ENCODE data around the gene PODXL2.

PODXL2 gene

GRCh38 chr3:127660621-127661251, 31.8 kb downstream of the PODXL2 start:
- DNase-seq = no peak

GRCh38 chr3:127661600-127661999, 32.6 kb downstream of the PODXL2 start:
- DNase-seq = no peak

- no peak for DNase-seq
Observed at GRCh38 chr3:127662001-127662469, 33.0 kb downstream of the PODXL2 start.

- DNase-seq = no peak
Observed at GRCh38 chr3:127663151-127663550, 34.2 kb downstream of the PODXL2 start.

- no peak for DNase-seq
Observed at GRCh38 chr3:127665165-127665564, 36.2 kb downstream of the PODXL2 start.

- no peak for DNase-seq
Observed at GRCh38 chr3:127665586-127665985, 36.6 kb downstream of the PODXL2 start.

- no peak for DNase-seq
Observed at GRCh38 chr3:127666676-127667075, 37.7 kb downstream of the PODXL2 start.

GRCh38 chr3:127667119-127667681, 38.2 kb downstream of the PODXL2 start:
- DNase-seq = no peak

GRCh38 chr3:127668906-127669305, 39.9 kb downstream of the PODXL2 start:
- DNase-seq = no peak

GRCh38 chr3:127669541-127670228, 40.7 kb downstream of the PODXL2 start:
- no peak for DNase-seq

GRCh38 chr3:127670229-127670559, 41.2 kb downstream of the PODXL2 start:
- no peak for DNase-seq

- no peak for DNase-seq
Observed at GRCh38 chr3:127670761-127671522, 42.0 kb downstream of the PODXL2 start.

- peak; percentile 27 to 33 for DNase-seq
Observed at GRCh38 chr3:127671523-127672428, 42.8 kb downstream of the PODXL2 start.

GRCh38 chr3:127672429-127673190, 43.6 kb downstream of the PODXL2 start, which contains the start of gene ABTB1:
TSS of gene ABTB1 (plus strand) at chr3:127672952. CDS start at chr3:127673026, 74 bp downstream.
- DNase-seq = peak; percentile 85 to 89

- peak; percentile 36 to 62 for DNase-seq
Observed at GRCh38 chr3:127673191-127674100, 44.5 kb downstream of the PODXL2 start.

- no peak for DNase-seq
Observed at GRCh38 chr3:127674101-127674721, 45.2 kb downstream of the PODXL2 start.

- no peak for DNase-seq
Observed at GRCh38 chr3:127674790-127675189, 45.8 kb downstream of the PODXL2 start.

GRCh38 chr3:127675651-127676391, 46.8 kb downstream of the PODXL2 start:
- no peak for DNase-seq

GRCh38 chr3:127676456-127676855, 47.5 kb downstream of the PODXL2 start:
- DNase-seq = no peak
